ENCODE data around the gene RASA3. TPM values are rescaled to one million over a fixed set of nuclear protein-coding genes. Genes with fewer than 3 reads are reported as not detected.
A peak's percentile ranks its signal among the peaks of the same experiment; 100 is the strongest.
"Not testable (repeated sequence)": the region's sequence is repeated elsewhere in the genome, so short reads cannot be mapped to it uniquely, and the experiment has no call there.

RASA3 gene
- total RNA-seq, 1 donor from 2014 or later, result 44.8 TPM

GRCh38 chr13:114118086-114118485 is 14.3 kb downstream of the RASA3 start:
- H3K27ac Mint-ChIP-seq (ENCODE audit: unreplicated experiment), result peak overlapping the region; percentile 98
- H3K4me3 Mint-ChIP-seq (ENCODE audit: unreplicated experiment), result peak overlapping the region; percentile 51
- no peaks in the 10 kb centered on the region for H3K27me3 Mint-ChIP-seq (ENCODE audit: unreplicated experiment)
- DNase-seq (ENCODE audit: extremely low spot score, unreplicated experiment), result no peak
- no peak for TF ChIP-seq CTCF (IDR thresholded peaks at IDR 0.05)
- peaks cover 2% of the 10 kb centered on the region for H3K36me3 Mint-ChIP-seq (ENCODE audit: unreplicated experiment)
- H3K4me1 Mint-ChIP-seq (ENCODE audit: unreplicated experiment), result peaks cover 66% of the 10 kb centered on the region
- no peaks in the 10 kb centered on the region for H3K9me3 Mint-ChIP-seq (ENCODE audit: unreplicated experiment)

DNA sequence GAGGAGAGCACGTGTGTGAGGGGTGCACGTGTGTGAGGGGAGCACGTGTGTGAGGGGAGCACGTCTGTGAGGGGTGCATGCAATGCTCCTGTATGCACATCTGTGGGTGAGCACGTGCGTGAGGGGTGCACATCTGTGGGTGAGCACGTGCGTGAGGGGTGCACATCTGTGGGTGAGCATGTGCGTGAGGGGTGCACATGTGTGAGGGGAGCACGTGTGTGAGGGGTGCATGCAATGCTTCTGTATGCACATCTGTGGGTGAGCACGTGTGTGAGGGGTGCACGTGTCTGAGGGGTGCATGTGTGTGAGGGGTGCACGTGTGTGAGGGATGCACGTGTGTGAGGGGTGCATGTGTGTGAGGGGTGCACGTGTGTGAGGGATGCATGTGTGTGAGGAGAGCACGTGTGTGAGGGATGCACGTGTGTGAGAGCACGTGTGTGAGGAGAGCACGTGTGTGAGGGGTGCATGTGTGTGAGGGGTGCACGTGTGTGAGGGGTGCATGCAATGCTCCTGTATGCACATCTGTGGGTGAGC is 15.0 kb downstream of the RASA3 start:
- peaks cover 71% of the 10 kb centered on the region for H3K4me1 Mint-ChIP-seq (ENCODE audit: unreplicated experiment)
- H3K27me3 Mint-ChIP-seq (ENCODE audit: unreplicated experiment); H3K4me3 Mint-ChIP-seq (ENCODE audit: unreplicated experiment); H3K36me3 Mint-ChIP-seq (ENCODE audit: unreplicated experiment); DNase-seq (ENCODE audit: extremely low spot score, unreplicated experiment); H3K9me3 Mint-ChIP-seq (ENCODE audit: unreplicated experiment): not testable (repeated sequence)
- H3K27ac Mint-ChIP-seq (ENCODE audit: unreplicated experiment), result peak overlapping the region; percentile 98

DNA sequence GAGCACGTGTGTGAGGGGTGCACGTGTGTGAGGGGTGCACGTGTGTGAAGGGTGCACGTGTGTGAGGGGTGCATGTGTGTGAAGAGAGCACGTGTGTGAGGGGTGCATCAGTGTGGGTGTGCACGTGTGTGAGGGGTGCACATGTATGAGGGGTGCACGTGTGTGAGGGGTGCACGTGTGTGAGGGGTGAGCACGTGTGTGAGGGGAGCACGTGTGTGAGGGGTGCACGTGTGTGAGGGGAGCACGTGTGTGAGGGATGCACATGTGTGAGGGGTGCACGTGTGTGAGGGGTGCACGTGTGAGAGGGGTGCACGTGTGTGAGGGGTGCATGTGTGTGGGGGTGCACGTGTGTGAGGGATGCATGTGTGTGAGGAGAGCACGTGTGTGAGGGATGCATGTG is 15.7 kb downstream of the RASA3 start:
- Mint-ChIP-seq H3K27ac (ENCODE audit: unreplicated experiment) (peak overlapping the region; percentile 92), H3K4me1 (ENCODE audit: unreplicated experiment) (peaks cover 77% of the 10 kb centered on the region), H3K36me3 (ENCODE audit: unreplicated experiment) (peaks cover 3% of the 10 kb centered on the region), H3K4me3 (ENCODE audit: unreplicated experiment) (no peak overlapping the region), H3K9me3 (ENCODE audit: unreplicated experiment) (no peaks in the 10 kb centered on the region), H3K27me3 (ENCODE audit: unreplicated experiment) (no peaks in the 10 kb centered on the region)
- DNase-seq (ENCODE audit: extremely low spot score, unreplicated experiment), result no peak
- no peak for TF ChIP-seq CTCF (IDR thresholded peaks at IDR 0.05)

GRCh38 chr13:114115796-114116195 is 16.6 kb downstream of the RASA3 start:
- Mint-ChIP-seq H3K27me3 (ENCODE audit: unreplicated experiment) (no peaks in the 10 kb centered on the region), H3K27ac (ENCODE audit: unreplicated experiment) (peak overlapping the region; percentile 92), H3K4me3 (ENCODE audit: unreplicated experiment) (peak overlapping the region; percentile 54), H3K9me3 (ENCODE audit: unreplicated experiment) (no peaks in the 10 kb centered on the region), H3K4me1 (ENCODE audit: unreplicated experiment) (peaks cover 73% of the 10 kb centered on the region), H3K36me3 (ENCODE audit: unreplicated experiment) (peaks cover 3% of the 10 kb centered on the region)
- no peak for TF ChIP-seq CTCF (IDR thresholded peaks at IDR 0.05)
- DNase-seq (ENCODE audit: extremely low spot score, unreplicated experiment), result no peak

DNA sequence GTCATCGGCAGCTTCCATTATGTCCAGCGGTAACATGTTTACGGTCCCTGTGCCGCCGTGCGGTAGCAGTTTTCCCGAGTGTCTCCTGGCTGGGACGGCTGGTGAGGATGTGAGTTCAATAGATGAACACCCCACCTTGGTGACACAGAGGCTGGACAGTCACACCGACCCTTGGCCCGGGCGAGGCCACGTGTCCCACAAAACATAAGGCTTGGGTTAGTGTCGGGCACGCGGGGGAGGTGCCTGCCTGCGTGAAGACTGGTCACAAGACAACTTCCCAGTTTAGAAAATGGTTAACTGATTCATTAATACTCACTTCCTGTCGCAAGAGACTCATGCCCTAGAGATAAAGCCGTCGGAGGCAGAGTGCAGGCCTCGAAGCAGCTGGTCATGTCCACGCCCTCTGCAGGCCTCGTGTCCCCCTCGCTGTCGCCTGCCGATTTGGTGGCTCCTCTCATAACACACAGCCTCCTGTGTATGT is 17.2 kb downstream of the RASA3 start:
- Mint-ChIP-seq H3K9me3 (ENCODE audit: unreplicated experiment) (no peaks in the 10 kb centered on the region), H3K27me3 (ENCODE audit: unreplicated experiment) (no peaks in the 10 kb centered on the region), H3K36me3 (ENCODE audit: unreplicated experiment) (peaks cover 3% of the 10 kb centered on the region), H3K4me3 (ENCODE audit: unreplicated experiment) (peak overlapping the region; percentile 54), H3K27ac (ENCODE audit: unreplicated experiment) (peak overlapping the region; percentile 92), H3K4me1 (ENCODE audit: unreplicated experiment) (peaks cover 74% of the 10 kb centered on the region)
- peak; percentile 15 for TF ChIP-seq CTCF (IDR thresholded peaks at IDR 0.05)
- DNase-seq (ENCODE audit: extremely low spot score, unreplicated experiment), result no peak

GRCh38 chr13:114114666-114115065 is 17.8 kb downstream of the RASA3 start:
- H3K9me3 Mint-ChIP-seq (ENCODE audit: unreplicated experiment), result not testable (repeated sequence)

More at GRCh38 chr13:114114666-114115065, 17.8 kb downstream of the RASA3 start:
- H3K36me3 Mint-ChIP-seq (ENCODE audit: unreplicated experiment); DNase-seq (ENCODE audit: extremely low spot score, unreplicated experiment); H3K27me3 Mint-ChIP-seq (ENCODE audit: unreplicated experiment); H3K27ac Mint-ChIP-seq (ENCODE audit: unreplicated experiment); H3K4me3 Mint-ChIP-seq (ENCODE audit: unreplicated experiment): not testable (repeated sequence)
- H3K4me1 Mint-ChIP-seq (ENCODE audit: unreplicated experiment), result peaks cover 80% of the 10 kb centered on the region
